Measurements from ENCODE around the gene SUSD5. TPM values are rescaled to one million over a fixed set of nuclear protein-coding genes. Genes with fewer than 3 reads are reported as not detected.
"Not testable (repeated sequence)": the region's sequence is repeated elsewhere in the genome, so short reads cannot be mapped to it uniquely, and the experiment has no call there.

SUSD5 gene
- total RNA-seq, 4 donors from 2014 or later: 0.55 to 2.2 (median 1.1) TPM

DNA sequence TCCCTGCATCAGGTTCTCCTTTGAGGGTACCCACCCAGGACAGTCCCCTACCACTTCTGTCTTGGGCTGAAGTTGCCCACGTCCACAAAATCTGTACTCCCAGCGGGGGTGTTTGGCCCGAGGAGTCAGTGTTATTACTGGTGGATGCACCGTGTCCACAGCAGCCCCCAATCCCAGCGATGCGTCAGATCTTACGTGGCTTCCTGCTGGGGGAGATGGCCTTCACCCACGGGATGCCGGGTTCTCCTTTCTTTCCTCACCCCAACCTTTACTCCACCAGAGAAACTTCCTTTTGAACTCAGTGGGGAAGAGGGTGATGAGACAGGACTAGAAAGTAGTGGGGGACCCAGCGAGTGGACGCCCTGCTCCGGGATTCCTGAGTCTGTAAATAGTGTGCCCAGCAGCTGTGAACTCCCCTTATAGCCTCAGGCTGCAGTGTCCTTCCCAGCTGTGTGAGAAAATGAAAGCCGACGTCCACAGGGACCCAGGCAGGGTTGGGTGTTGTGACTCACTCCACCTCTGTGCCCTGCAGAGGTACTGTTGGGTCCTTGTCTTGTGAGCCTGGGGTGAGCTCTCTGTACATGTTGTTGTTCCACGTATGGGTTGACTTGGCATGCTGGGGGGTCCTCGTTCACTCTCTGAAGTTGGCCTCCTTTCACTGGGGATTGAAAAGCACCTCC is 73.2 kb downstream of the SUSD5 start:
- H3K27me3 ChIP-seq: no peaks in the 10 kb centered on the region
- H3K4me1 ChIP-seq: peaks cover 3 to 4% of the 10 kb centered on the region in 2 donors
- ATAC-seq (no peak), DNase-seq (no peak)
- peaks cover 0 to 24% of the 10 kb centered on the region in 2 donors for H3K36me3 ChIP-seq
- no peak overlapping the region for H3K4me3 ChIP-seq
- H3K9me3 ChIP-seq: no peaks in the 10 kb centered on the region
- intact Hi-C loops (cut with DNase I; ENCODE audit: low total_unique reads) (no loop called here), in situ Hi-C loops (cut with MboI; ENCODE audit: low sequenced_read_pairs in 4 of 4) (loop anchor here in 1 of 4 donors (25.0 kb wide), 1 partner anchor 242 kb away; no protein-coding TSS in a partner anchor)
- H3K27ac ChIP-seq: no peak overlapping the region
- no peak for TF ChIP-seq POLR2A (IDR thresholded peaks at IDR 0.05)
- TF ChIP-seq, protein P1, sequence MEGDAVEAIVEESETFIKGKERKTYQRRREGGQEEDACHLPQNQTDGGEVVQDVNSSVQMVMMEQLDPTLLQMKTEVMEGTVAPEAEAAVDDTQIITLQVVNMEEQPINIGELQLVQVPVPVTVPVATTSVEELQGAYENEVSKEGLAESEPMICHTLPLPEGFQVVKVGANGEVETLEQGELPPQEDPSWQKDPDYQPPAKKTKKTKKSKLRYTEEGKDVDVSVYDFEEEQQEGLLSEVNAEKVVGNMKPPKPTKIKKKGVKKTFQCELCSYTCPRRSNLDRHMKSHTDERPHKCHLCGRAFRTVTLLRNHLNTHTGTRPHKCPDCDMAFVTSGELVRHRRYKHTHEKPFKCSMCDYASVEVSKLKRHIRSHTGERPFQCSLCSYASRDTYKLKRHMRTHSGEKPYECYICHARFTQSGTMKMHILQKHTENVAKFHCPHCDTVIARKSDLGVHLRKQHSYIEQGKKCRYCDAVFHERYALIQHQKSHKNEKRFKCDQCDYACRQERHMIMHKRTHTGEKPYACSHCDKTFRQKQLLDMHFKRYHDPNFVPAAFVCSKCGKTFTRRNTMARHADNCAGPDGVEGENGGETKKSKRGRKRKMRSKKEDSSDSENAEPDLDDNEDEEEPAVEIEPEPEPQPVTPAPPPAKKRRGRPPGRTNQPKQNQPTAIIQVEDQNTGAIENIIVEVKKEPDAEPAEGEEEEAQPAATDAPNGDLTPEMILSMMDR (IDR thresholded peaks at IDR 0.05 in 4 of 5, conservative IDR thresholded peaks at IDR 0.05 in 1 of 5): no peak

DNA sequence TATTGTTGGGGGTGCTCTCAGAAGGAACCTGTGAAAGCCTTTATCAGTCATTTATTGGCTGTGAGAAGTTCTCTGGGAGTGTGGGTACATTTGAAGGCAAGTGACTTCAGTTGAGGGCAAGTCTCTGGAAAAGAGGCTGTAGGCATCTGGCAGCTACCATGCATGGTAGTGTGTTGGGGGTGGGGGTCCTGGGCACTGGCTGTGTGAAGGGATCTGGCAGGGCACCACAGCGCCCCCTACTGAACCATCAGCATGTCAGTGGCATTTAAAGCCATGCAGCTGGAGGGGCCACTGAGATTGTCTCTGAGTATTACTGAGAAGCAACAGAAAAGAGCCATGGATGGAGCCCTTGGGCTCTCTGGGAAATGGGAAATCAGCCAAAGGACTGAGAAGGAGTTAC is 74.2 kb downstream of the SUSD5 start:
- no peaks in the 10 kb centered on the region for H3K9me3 ChIP-seq
- intact Hi-C loops (cut with DNase I; ENCODE audit: low total_unique reads): no loop called here
- H3K36me3 ChIP-seq: peaks cover 0 to 24% of the 10 kb centered on the region in 2 donors
- no peaks in the 10 kb centered on the region for H3K27me3 ChIP-seq
- H3K4me3 ChIP-seq: no peak overlapping the region
- DNase-seq (no peak), ATAC-seq (no peak)
- H3K27ac ChIP-seq: no peak overlapping the region
- in situ Hi-C loops (cut with MboI; ENCODE audit: low sequenced_read_pairs in 4 of 4): loop anchor here in 1 of 4 donors (25.0 kb wide), 1 partner anchor 243 kb away; no protein-coding TSS in a partner anchor
- TF ChIP-seq, protein P1 (IDR thresholded peaks at IDR 0.05 in 4 of 5, conservative IDR thresholded peaks at IDR 0.05 in 1 of 5): no peak
- TF ChIP-seq POLR2A (IDR thresholded peaks at IDR 0.05): no peak
- H3K4me1 ChIP-seq: peaks cover 3 to 4% of the 10 kb centered on the region in 2 donors

DNA sequence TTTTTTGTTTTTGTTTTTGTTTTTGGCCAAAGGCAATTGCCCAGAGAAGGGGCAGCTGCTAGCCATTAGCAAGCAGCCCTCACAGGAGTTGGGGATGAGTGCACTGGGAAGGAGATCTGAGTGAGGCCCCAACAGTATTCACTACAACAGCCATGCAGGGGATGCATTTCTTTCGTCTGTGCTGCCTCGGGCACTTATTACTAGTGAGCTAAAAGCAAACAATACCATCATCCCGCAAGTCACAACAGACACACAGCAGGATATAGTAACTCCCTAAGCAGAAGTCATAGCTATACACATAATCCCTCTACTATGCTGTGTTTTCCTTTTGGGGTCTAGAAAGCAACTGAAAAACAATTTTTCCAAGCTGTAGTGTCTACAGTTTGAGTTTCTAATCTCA is 77.6 kb downstream of the SUSD5 start:
- no peaks in the 10 kb centered on the region for H3K4me1 ChIP-seq
- DNase-seq (no peak), ATAC-seq (no peak)
- TF ChIP-seq, protein P1 (IDR thresholded peaks at IDR 0.05 in 4 of 5, conservative IDR thresholded peaks at IDR 0.05 in 1 of 5): no peak
- no peak for TF ChIP-seq POLR2A (IDR thresholded peaks at IDR 0.05)
- no peaks in the 10 kb centered on the region for H3K9me3 ChIP-seq
- H3K27me3 ChIP-seq: no peaks in the 10 kb centered on the region
- in situ Hi-C loops (cut with MboI; ENCODE audit: low sequenced_read_pairs in 4 of 4): loop anchor here in 1 of 4 donors (25.0 kb wide), 1 partner anchor 246 kb away; no protein-coding TSS in a partner anchor
- H3K36me3 ChIP-seq: peaks cover 0 to 36% of the 10 kb centered on the region in 2 donors
- H3K4me3 ChIP-seq: no peak overlapping the region
- intact Hi-C loops (cut with DNase I; ENCODE audit: low total_unique reads): no loop called here
- no peak overlapping the region for H3K27ac ChIP-seq

DNA sequence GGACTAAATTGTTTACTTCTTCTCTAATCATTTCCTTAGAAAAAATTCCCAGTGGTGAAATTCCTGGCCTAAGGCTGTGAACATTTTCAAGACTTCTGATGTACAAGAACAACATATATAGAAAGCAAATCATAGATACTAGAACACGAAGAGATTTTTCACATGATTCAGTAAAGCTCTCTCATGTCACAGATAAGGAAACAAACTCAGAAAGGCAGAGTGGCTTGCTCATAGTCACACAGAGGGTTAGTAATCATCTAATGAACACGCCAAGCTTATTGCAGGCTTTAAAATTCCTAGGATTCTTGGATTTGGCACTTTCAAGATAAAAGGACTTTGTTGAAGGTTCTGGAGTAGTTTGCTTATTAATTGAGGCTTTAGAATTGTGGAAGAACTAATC is 78.6 kb downstream of the SUSD5 start:
- no peak for DNase-seq
- no peak overlapping the region for H3K4me3 ChIP-seq
- no peak for TF ChIP-seq POLR2A (IDR thresholded peaks at IDR 0.05)
- TF ChIP-seq, protein P1 (IDR thresholded peaks at IDR 0.05 in 4 of 5, conservative IDR thresholded peaks at IDR 0.05 in 1 of 5): no peak
- no peaks in the 10 kb centered on the region for H3K4me1 ChIP-seq
- H3K27me3 ChIP-seq: no peaks in the 10 kb centered on the region
- ATAC-seq: no peak
- no peaks in the 10 kb centered on the region for H3K9me3 ChIP-seq
- no peak overlapping the region for H3K27ac ChIP-seq
- H3K36me3 ChIP-seq: peaks cover 0 to 47% of the 10 kb centered on the region in 2 donors
- in situ Hi-C loops (cut with MboI; ENCODE audit: low sequenced_read_pairs in 4 of 4) (loop anchor here in 2 of 4 donors (10.0 to 25.0 kb wide), 2 partner anchors 235 to 247 kb away; no protein-coding TSS in a partner anchor), intact Hi-C loops (cut with DNase I; ENCODE audit: low total_unique reads) (no loop called here)

DNA sequence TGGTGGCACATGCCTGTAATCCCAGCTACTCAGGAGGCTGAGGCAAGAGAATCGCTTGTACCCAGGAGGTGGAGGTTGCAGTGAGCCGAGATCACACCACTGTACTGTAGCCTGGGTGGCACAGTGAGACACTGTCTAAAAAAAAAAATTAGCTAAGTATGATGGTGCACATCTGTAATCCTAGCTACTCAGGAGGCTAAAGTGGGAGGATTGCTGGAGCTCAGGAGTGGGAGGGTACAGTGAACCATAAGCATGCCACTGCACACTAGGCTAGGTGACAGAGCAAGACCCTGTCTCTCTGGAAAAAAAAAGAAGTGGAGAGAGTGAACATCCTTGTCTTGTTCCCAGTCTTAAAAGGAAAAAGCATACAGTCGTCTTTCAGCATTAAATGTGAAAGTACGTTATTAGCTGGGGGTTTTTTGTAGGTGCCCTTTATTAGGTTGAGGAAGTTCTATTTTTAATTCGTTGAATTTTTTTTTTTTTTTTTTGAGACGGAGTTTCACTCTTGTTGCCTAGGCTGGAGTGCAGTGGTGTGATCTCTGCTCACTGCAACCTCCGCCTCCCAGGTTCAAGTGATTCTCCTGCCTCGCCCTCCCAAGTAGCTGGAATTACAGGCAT is 79.5 kb downstream of the SUSD5 start:
- DNase-seq; H3K27me3 ChIP-seq; intact Hi-C loops (cut with DNase I; ENCODE audit: low total_unique reads); H3K27ac ChIP-seq; H3K9me3 ChIP-seq; H3K4me1 ChIP-seq; H3K4me3 ChIP-seq; ATAC-seq: not testable (repeated sequence)
- H3K36me3 ChIP-seq: peaks cover 0 to 55% of the 10 kb centered on the region in 2 donors
- in situ Hi-C loops (cut with MboI; ENCODE audit: low sequenced_read_pairs in 4 of 4): loop anchor here in 2 of 4 donors (10.0 to 25.0 kb wide), 2 partner anchors 236 to 248 kb away; no protein-coding TSS in a partner anchor
